HepG2 (cell line): ENCODE measurements around the gene CAPG. TPM values are rescaled to one million over a fixed set of nuclear protein-coding genes. Genes with fewer than 3 reads are reported as not detected.

Source experiments
- AGO2 ChIP-seq: fragments of 200-400 bp; formaldehyde crosslinking; optimal IDR thresholded peaks from 2 replicates; pipeline ENCODE3; 2017; ENCODE audit warnings: mild to moderate bottlenecking, low read depth, low read length, moderate library complexity
- ARID4A ChIP-seq: sonication (generic); formaldehyde crosslinking; IDR thresholded peaks from 2 replicates; pipeline ENCODE4 v1.5.0; 2020; ENCODE audit warnings: mild to moderate bottlenecking, missing genetic modification reagents, borderline replicate concordance
- CEBPZ ChIP-seq: IDR thresholded peaks from 2 replicates; pipeline ENCODE4 v1.6.1; 2012; ENCODE audit warnings: low read length, improper control_type of control experiment
- DBP ChIP-seq: sonication (generic); formaldehyde crosslinking; IDR thresholded peaks from 2 replicates; pipeline ENCODE4 v1.4.0; 2020; ENCODE audit warnings: missing genetic modification reagents; ENCODE audit errors: not compliant biosample characterization
- ELK4 ChIP-seq: sonication (generic); formaldehyde crosslinking; IDR thresholded peaks from 2 replicates; pipeline ENCODE4 v1.9.0; 2021; ENCODE audit warnings: missing genetic modification reagents, borderline replicate concordance
- GTF2F1 ChIP-seq: fragments of 150-350 bp; IDR thresholded peaks from 2 replicates; pipeline ENCODE4 v1.6.1; 2014; ENCODE audit warnings: low read length
- HCFC1 ChIP-seq: fragments of 150-350 bp; IDR thresholded peaks from 2 replicates; pipeline ENCODE4 v1.6.1; 2014; ENCODE audit warnings: low read depth, low read length
- HNF4A ChIP-seq: sonication (generic); formaldehyde crosslinking; IDR thresholded peaks from 2 replicates; pipeline ENCODE4 v1.4.0; 2020; ENCODE audit warnings: missing genetic modification reagents
- HNF4G ChIP-seq, 2 experiments: sonication (generic) in 1 of 2; formaldehyde crosslinking in 1 of 2; IDR thresholded peaks; 2 replicates each; pipeline versions ENCODE4 v1.4.0 to v1.6.1; 2011 to 2020; ENCODE audit warnings: borderline replicate concordance in 2 of 2, low read depth in 2 of 2, mild to moderate bottlenecking in 2 of 2, low read length in 1 of 2, missing genetic modification reagents in 1 of 2, moderate library complexity in 1 of 2
- IRX3 ChIP-seq: sonication (generic); formaldehyde crosslinking; IDR thresholded peaks from 2 replicates; pipeline ENCODE4 v1.8.1; 2023; ENCODE audit warnings: mild to moderate bottlenecking, low read depth, missing genetic modification reagents, borderline replicate concordance
- KDM6A ChIP-seq: IDR thresholded peaks from 2 replicates; pipeline ENCODE4 v1.6.1; 2016; ENCODE audit warnings: low read depth
- NR1H2 ChIP-seq: sonication (generic); formaldehyde crosslinking; IDR thresholded peaks from 2 replicates; pipeline ENCODE4 v1.8.1; 2022; ENCODE audit warnings: low read depth, missing genetic modification reagents, borderline replicate concordance
- PHB2 ChIP-seq: fragments of 450-650 bp; IDR thresholded peaks from 2 replicates; pipeline ENCODE4 v1.6.1; 2018; ENCODE audit not compliant: partially characterized antibody
- RBM39 ChIP-seq: fragments of 200-400 bp; formaldehyde crosslinking; IDR thresholded peaks from one replicate; pipeline ENCODE4 v1.6.1; 2018; ENCODE audit warnings: antibody characterized with exemption, mild to moderate bottlenecking, low read depth, low read length; ENCODE audit not compliant: poor library complexity, severe bottlenecking
- RCOR2 ChIP-seq: IDR thresholded peaks from 2 replicates; pipeline ENCODE4 v1.6.1; 2016; ENCODE audit warnings: missing biosample characterization, missing genetic modification reagents
- SRF ChIP-seq: IDR thresholded peaks from 2 replicates; pipeline ENCODE4 v1.6.1; 2011; ENCODE audit warnings: mild to moderate bottlenecking, low read depth, low read length, moderate library complexity
- ZNF337 ChIP-seq: sonication (generic); formaldehyde crosslinking; IDR thresholded peaks from 2 replicates; pipeline ENCODE4 v1.5.1; 2020; ENCODE audit warnings: missing genetic modification reagents, low read depth, mild to moderate bottlenecking, borderline replicate concordance
- ZNF775 ChIP-seq: sonication (generic); formaldehyde crosslinking; IDR thresholded peaks from 2 replicates; pipeline ENCODE4 v1.4.0; 2020; ENCODE audit warnings: missing genetic modification reagents, mild to moderate bottlenecking, moderate library complexity, borderline replicate concordance
- ZNF790 ChIP-seq: sonication (generic); formaldehyde crosslinking; IDR thresholded peaks from 2 replicates; pipeline ENCODE4 v1.8.0; 2022; ENCODE audit warnings: missing genetic modification reagents, mild to moderate bottlenecking, borderline replicate concordance
- polyA plus RNA-seq, 8 experiments: library from polyadenylated mRNA; depleted of rRNA in 3 of 8; stranded (reverse) in 7 of 8; unstranded in 1 of 8; fragments of >200 nt; fragmentation: Illumina TruSeq in 4 of 8; extraction: Trizol in 4 of 8; gene quantifications; 2 replicates each; pipeline versions ENCODE4 v1.2.1 to v1.2.3, GENCODE V29; 2011 to 2016; ENCODE audit warnings: low read depth in 4 of 8, missing spikeins in 1 of 8, mixed read lengths in 1 of 8; ENCODE audit not compliant: insufficient read depth in 1 of 8
- total RNA-seq, 5 experiments: library from RNA; depleted of rRNA; stranded (reverse); fragments of >200 nt; fragmentation: Illumina TruSeq; extraction: Trizol; gene quantifications; 2 replicates each; pipeline ENCODE4 v1.2.3, GENCODE V29; 2016; ENCODE audit warnings: low read depth in 1 of 5

CAPG gene
- total and polyA plus RNA-seq, 2 of the 13 experiments (the other 11 are each of a cell fraction or from before 2014, with no cell fraction given) = 12.7 to 18.2 TPM

GRCh38 chr2:85419009-85419675, 9.0 kb upstream of the CAPG start (continued):
- TF ChIP-seq ARID4A (no peak; the same call in 1 of the 2 replicates), SRF (no peak), HNF4G (IDR thresholded peaks at IDR 0.05; ENCODE audit: borderline replicate concordance, low read depth, low read length) (no peak), HNF4G (CRISPR knock-in tag; IDR thresholded peaks at IDR 0.05; ENCODE audit: borderline replicate concordance, low read depth) (no peak), HCFC1 (no peak), ZNF775 (no peak), KDM6A (no peak), ZNF790 (CRISPR knock-in tag) (peak; percentile 86; the same call in 1 of the 2 replicates), HNF4A (CRISPR knock-in tag) (no peak; the same call in 1 of the 2 replicates), AGO2 (peak; percentile 80), ELK4 (CRISPR knock-in tag) (no peak), IRX3 (CRISPR knock-in tag) (no peak), CEBPZ (no peak), PHB2 (no peak), NR1H2 (CRISPR knock-in tag) (peak; percentile 14), DBP (CRISPR knock-in tag) (no peak), GTF2F1 (no peak), RBM39 (peak; percentile 38), ZNF337 (CRISPR knock-in tag) (no peak), RCOR2 (CRISPR knock-in tag) (no peak)
